Neural progenitor cell (in vitro differentiated cells): ENCODE results near the gene MGP. TPM values are rescaled to one million over a fixed set of nuclear protein-coding genes. Genes with fewer than 3 reads are reported as not detected.

Experiments
- DNase-seq: peaks from one replicate; pipeline ENCODE4 v3.0.0-alpha.2; 2016; ENCODE audit warnings: low spot score
- H2AFZ ChIP-seq: fragments of 200-600 bp; sonication (generic); replicated peaks from 2 replicates; pipeline ENCODE4 v1.6.1; 2016; ENCODE audit warnings: antibody characterized with exemption
- H3F3A ChIP-seq: fragments of 200-600 bp; sonication (generic); 2 replicates; pipeline ENCODE4 v1.6.1; 2016; ENCODE audit warnings: antibody characterized with exemption, low read depth
- H3K27ac ChIP-seq: fragments of 200-600 bp; sonication (generic); 2 replicates; pipeline ENCODE4 v1.5.1; 2016; ENCODE audit warnings: mild to moderate bottlenecking
- H3K27me3 ChIP-seq: fragments of 200-600 bp; sonication (generic); 2 replicates; pipeline ENCODE4 v1.6.1; 2016; ENCODE audit warnings: mild to moderate bottlenecking, moderate library complexity
- H3K36me3 ChIP-seq: fragments of 200-600 bp; sonication (generic); 2 replicates; pipeline ENCODE4 v1.5.1; 2016
- H3K4me1 ChIP-seq: fragments of 200-600 bp; sonication (generic); 2 replicates; pipeline ENCODE4 v1.6.1; 2016; ENCODE audit warnings: mixed run types
- H3K4me2 ChIP-seq: fragments of 200-600 bp; sonication (generic); 2 replicates; pipeline ENCODE4 v1.6.1; 2016
- H3K4me3 ChIP-seq: fragments of 200-600 bp; sonication (generic); 2 replicates; pipeline ENCODE4 v1.5.1; 2016
- H3K79me2 ChIP-seq: fragments of 200-600 bp; sonication (generic); 2 replicates; pipeline ENCODE4 v1.6.1; 2016; ENCODE audit warnings: low read depth
- H3K9ac ChIP-seq: fragments of 200-600 bp; sonication (generic); 2 replicates; pipeline ENCODE4 v1.6.1; 2016
- H3K9me3 ChIP-seq: fragments of 200-600 bp; sonication (generic); 2 replicates; pipeline ENCODE4 v1.5.1; 2016; ENCODE audit warnings: low read depth
- H4K20me1 ChIP-seq: fragments of 200-600 bp; sonication (generic); 2 replicates; pipeline ENCODE4 v1.6.1; 2016; ENCODE audit warnings: low read depth
- H3K27ac Mint-ChIP-seq: 3 replicates; pipeline ENCODE4 v1.8.0; 2021; ENCODE audit warnings: mixed read lengths
- H3K27me3 Mint-ChIP-seq: 2 replicates; pipeline ENCODE4 v1.8.0; 2022; ENCODE audit warnings: low read depth, mild to moderate bottlenecking, inconsistent platforms, moderate library complexity, mixed read lengths; ENCODE audit not compliant: insufficient read depth
- H3K36me3 Mint-ChIP-seq: 3 replicates; pipeline ENCODE4 v1.8.0; 2021; ENCODE audit warnings: mixed read lengths
- H3K4me1 Mint-ChIP-seq: 3 replicates; pipeline ENCODE4 v1.8.0; 2021; ENCODE audit warnings: mixed read lengths
- H3K4me3 Mint-ChIP-seq: 3 replicates; pipeline ENCODE4 v1.8.0; 2021; ENCODE audit warnings: mild to moderate bottlenecking, moderate library complexity, mixed read lengths
- H3K9me3 Mint-ChIP-seq: 3 replicates; pipeline ENCODE4 v1.8.0; 2020; ENCODE audit warnings: mixed read lengths
- CTCF ChIP-seq: fragments of 200-600 bp; sonication (generic); IDR thresholded peaks from 2 replicates; pipeline ENCODE4 v1.5.1; 2017; ENCODE audit warnings: antibody characterized with exemption, mild to moderate bottlenecking
- EZH2 ChIP-seq: fragments of 200-600 bp; sonication (generic); IDR thresholded peaks from 2 replicates; pipeline ENCODE4 v1.6.1; 2017; ENCODE audit warnings: antibody characterized with exemption, mild to moderate bottlenecking, moderate library complexity
- EZH2phosphoT487 ChIP-seq: fragments of 200-600 bp; sonication (generic); IDR thresholded peaks from 2 replicates; pipeline ENCODE4 v1.6.1; 2017; ENCODE audit warnings: antibody characterized with exemption
- total RNA-seq: library from RNA; depleted of rRNA; stranded (reverse); fragments of >200 nt; gene quantifications from 2 replicates; pipeline ENCODE4 v1.2.3, GENCODE V29; 2015; ENCODE audit warnings: low replicate concordance

MGP gene
- total RNA-seq, 1 donor from 2014 or later, result not detected

GRCh38 chr12:14871247-14871646, 14.4 kb downstream of the MGP start:
- no peak overlapping the region for H3K4me2 ChIP-seq
- no peaks in the 10 kb centered on the region for H3K36me3 ChIP-seq
- H4K20me1 ChIP-seq, result no peaks in the 10 kb centered on the region
- no peaks in the 10 kb centered on the region for H3K79me2 ChIP-seq
- H3K9ac ChIP-seq, result no peak overlapping the region
- no peaks in the 10 kb centered on the region for H3K4me1 Mint-ChIP-seq
- no peaks in the 10 kb centered on the region for H3F3A ChIP-seq
- H3K36me3 Mint-ChIP-seq, result no peaks in the 10 kb centered on the region
- H3K9me3 Mint-ChIP-seq, result peaks cover 12% of the 10 kb centered on the region
- H3K27me3 Mint-ChIP-seq, result no peaks in the 10 kb centered on the region
- no peaks in the 10 kb centered on the region for H3K9me3 ChIP-seq
- DNase-seq, result no peak
- H3K4me3 Mint-ChIP-seq, result no peak overlapping the region
- H3K27ac Mint-ChIP-seq, result no peak overlapping the region
- H3K4me1 ChIP-seq, result no peaks in the 10 kb centered on the region
- H3K4me3 ChIP-seq, result no peak overlapping the region
- TF ChIP-seq CTCF (no peak), EZH2phosphoT487 (no peak), EZH2 (no peak)
- no peaks in the 10 kb centered on the region for H3K27me3 ChIP-seq
- H3K27ac ChIP-seq, result no peak overlapping the region
- H2AFZ ChIP-seq, result no peak overlapping the region

- Mint-ChIP-seq H3K9me3 (peaks cover 12% of the 10 kb centered on the region), H3K27ac (no peak overlapping the region), H3K27me3 (no peaks in the 10 kb centered on the region), H3K36me3 (no peaks in the 10 kb centered on the region), H3K4me1 (no peaks in the 10 kb centered on the region), H3K4me3 (no peak overlapping the region)
- Histone ChIP-seq H3K4me1 (no peaks in the 10 kb centered on the region), H3K27me3 (no peaks in the 10 kb centered on the region), H4K20me1 (no peaks in the 10 kb centered on the region), H2AFZ (no peak overlapping the region), H3K4me2 (no peak overlapping the region), H3K79me2 (no peaks in the 10 kb centered on the region), H3K27ac (no peak overlapping the region), H3K4me3 (no peak overlapping the region), H3K9ac (no peak overlapping the region), H3K9me3 (no peaks in the 10 kb centered on the region), H3F3A (no peaks in the 10 kb centered on the region), H3K36me3 (no peaks in the 10 kb centered on the region)
- no peak for TF ChIP-seq CTCF
- TF ChIP-seq EZH2, result no peak
- no peak for TF ChIP-seq EZH2phosphoT487
- no peak for DNase-seq
Measured at GRCh38 chr12:14868916-14869506, 16.6 kb downstream of the MGP start.

DNA sequence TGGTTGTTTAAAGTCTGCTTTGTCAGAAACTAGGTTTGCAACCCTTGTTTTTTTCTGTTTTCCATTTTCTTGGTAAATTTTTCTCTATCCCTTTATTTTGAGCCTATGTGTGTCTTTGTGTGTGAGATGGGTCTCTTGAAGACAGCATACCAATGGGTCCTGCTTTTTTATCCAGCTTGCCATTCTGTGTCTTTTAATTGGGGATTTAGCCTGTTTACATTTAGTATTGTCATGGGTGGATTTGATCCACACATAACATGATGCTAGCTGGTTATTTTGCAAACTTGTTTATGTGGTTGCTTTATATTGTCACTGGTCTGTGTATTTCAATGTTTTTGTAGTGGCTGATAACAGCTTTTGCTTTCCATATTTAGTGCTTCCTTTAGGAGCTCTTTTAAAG, 25.2 kb downstream of the MGP start:
- Mint-ChIP-seq H3K27ac (no peak overlapping the region), H3K9me3 (peaks cover 42% of the 10 kb centered on the region)
- H3K4me2 ChIP-seq, result no peak overlapping the region

More for the DNA sequence above, 25.2 kb downstream of the MGP start:
- H3F3A ChIP-seq, result no peaks in the 10 kb centered on the region
- Mint-ChIP-seq H3K4me1 (no peaks in the 10 kb centered on the region), H3K27me3 (peaks cover 6% of the 10 kb centered on the region), H3K4me3 (no peak overlapping the region), H3K36me3 (peaks cover 1% of the 10 kb centered on the region)
- H3K79me2 ChIP-seq, result no peaks in the 10 kb centered on the region
- no peak overlapping the region for H3K9ac ChIP-seq
- H2AFZ ChIP-seq, result no peak overlapping the region
- H3K27ac ChIP-seq, result no peak overlapping the region
- no peak for DNase-seq
- no peaks in the 10 kb centered on the region for H3K27me3 ChIP-seq
- no peaks in the 10 kb centered on the region for H3K9me3 ChIP-seq
- H4K20me1 ChIP-seq, result no peaks in the 10 kb centered on the region
- H3K4me3 ChIP-seq, result no peak overlapping the region
- TF ChIP-seq EZH2phosphoT487 (no peak), EZH2 (no peak), CTCF (no peak)
- no peaks in the 10 kb centered on the region for H3K36me3 ChIP-seq
- no peaks in the 10 kb centered on the region for H3K4me1 ChIP-seq
